ENCODE measurements around the gene SLC10A1.
"Not testable (repeated sequence)": the region's sequence is repeated elsewhere in the genome, so short reads cannot be mapped to it uniquely, and the experiment has no call there.

SLC10A1 gene

GRCh38 chr14:69796797-69797500 lies at the start of gene SLC10A1:
Gene SLC10A1, minus strand, starts transcription at chr14:69797241. Its CDS starts 86 bp downstream, at chr14:69797155.
- DNase-seq (ENCODE audit: low read depth in 2 of 3, low spot score in 2 of 3), result no peak

- DNase-seq (ENCODE audit: low read depth in 2 of 3, low spot score in 2 of 3), result no peak
Observed at GRCh38 chr14:69845787-69846186, 48.7 kb upstream of the SLC10A1 start.

- DNase-seq (ENCODE audit: low read depth in 2 of 3, low spot score in 2 of 3), result no peak
Observed at GRCh38 chr14:69845050-69845581, 48.1 kb upstream of the SLC10A1 start.

GRCh38 chr14:69844171-69844570 lies 47.1 kb upstream of the SLC10A1 start:
- DNase-seq (ENCODE audit: low read depth in 2 of 3, low spot score in 2 of 3), result no peak

- DNase-seq (ENCODE audit: low read depth in 2 of 3, low spot score in 2 of 3), result no peak
Observed at GRCh38 chr14:69842686-69843420, 45.8 kb upstream of the SLC10A1 start.

- DNase-seq (ENCODE audit: low read depth in 2 of 3, low spot score in 2 of 3), result no peak
Observed at GRCh38 chr14:69841656-69842055, 44.6 kb upstream of the SLC10A1 start.

- no peak for DNase-seq (ENCODE audit: low read depth in 2 of 3, low spot score in 2 of 3)
Observed at GRCh38 chr14:69839661-69840060, 42.6 kb upstream of the SLC10A1 start.

- no peak for DNase-seq (ENCODE audit: low read depth in 2 of 3, low spot score in 2 of 3)
Observed at GRCh38 chr14:69838881-69839416, 41.9 kb upstream of the SLC10A1 start.

GRCh38 chr14:69828879-69829278 lies 31.8 kb upstream of the SLC10A1 start:
- no peak for DNase-seq (ENCODE audit: low read depth in 2 of 3, low spot score in 2 of 3)

GRCh38 chr14:69828354-69828753 lies 31.3 kb upstream of the SLC10A1 start:
- no peak for DNase-seq (ENCODE audit: low read depth in 2 of 3, low spot score in 2 of 3)

- DNase-seq (ENCODE audit: low read depth in 2 of 3, low spot score in 2 of 3), result no peak
Observed at GRCh38 chr14:69827560-69827959, 30.5 kb upstream of the SLC10A1 start.

- no peak for DNase-seq (ENCODE audit: low read depth in 2 of 3, low spot score in 2 of 3)
Observed at GRCh38 chr14:69822456-69822855, 25.4 kb upstream of the SLC10A1 start.

- DNase-seq (ENCODE audit: low read depth in 2 of 3, low spot score in 2 of 3), result no peak
Observed at GRCh38 chr14:69820991-69821390, 23.9 kb upstream of the SLC10A1 start.

- no peak for DNase-seq (ENCODE audit: low read depth in 2 of 3, low spot score in 2 of 3)
Observed at GRCh38 chr14:69819607-69820006, 22.6 kb upstream of the SLC10A1 start.

- DNase-seq (ENCODE audit: low read depth in 2 of 3, low spot score in 2 of 3), result peak; percentile 7 to 48 (median 7)
Observed at GRCh38 chr14:69818758-69819191, 21.7 kb upstream of the SLC10A1 start.

GRCh38 chr14:69816216-69816615 lies 19.2 kb upstream of the SLC10A1 start:
- no peak for DNase-seq (ENCODE audit: low read depth in 2 of 3, low spot score in 2 of 3)

- DNase-seq (ENCODE audit: low read depth in 2 of 3, low spot score in 2 of 3), result no peak
Observed at GRCh38 chr14:69815556-69815955, 18.5 kb upstream of the SLC10A1 start.

GRCh38 chr14:69814397-69814796 lies 17.4 kb upstream of the SLC10A1 start:
- no peak for DNase-seq (ENCODE audit: low read depth in 2 of 3, low spot score in 2 of 3)

- DNase-seq (ENCODE audit: low read depth in 2 of 3, low spot score in 2 of 3), result not testable (repeated sequence)
Observed at GRCh38 chr14:69813346-69813745, 16.3 kb upstream of the SLC10A1 start.

- no peak for DNase-seq (ENCODE audit: low read depth in 2 of 3, low spot score in 2 of 3)
Observed at GRCh38 chr14:69812711-69813110, 15.7 kb upstream of the SLC10A1 start.

GRCh38 chr14:69811868-69812252 lies 14.8 kb upstream of the SLC10A1 start:
- no peak for DNase-seq (ENCODE audit: low read depth in 2 of 3, low spot score in 2 of 3)

All from activated CD8-positive, alpha-beta memory T cell treated with anti-CD3 and anti-CD28 coated beads for 48 hours (primary cell).